GM12874 (cell line): ENCODE measurements around the gene TAS2R16.

ENCODE experiments used
- CTCF ChIP-seq: IDR thresholded peaks from 2 replicates; pipeline ENCODE4 v1.5.1; 2011; ENCODE audit warnings: low read depth, mild to moderate bottlenecking, control low read depth, low read length, moderate library complexity; ENCODE audit not compliant: insufficient read depth

TAS2R16 gene

GRCh38 chr7:123003539-123004126, 8.1 kb upstream of the TAS2R16 start:
- no peak for TF ChIP-seq CTCF

DNA sequence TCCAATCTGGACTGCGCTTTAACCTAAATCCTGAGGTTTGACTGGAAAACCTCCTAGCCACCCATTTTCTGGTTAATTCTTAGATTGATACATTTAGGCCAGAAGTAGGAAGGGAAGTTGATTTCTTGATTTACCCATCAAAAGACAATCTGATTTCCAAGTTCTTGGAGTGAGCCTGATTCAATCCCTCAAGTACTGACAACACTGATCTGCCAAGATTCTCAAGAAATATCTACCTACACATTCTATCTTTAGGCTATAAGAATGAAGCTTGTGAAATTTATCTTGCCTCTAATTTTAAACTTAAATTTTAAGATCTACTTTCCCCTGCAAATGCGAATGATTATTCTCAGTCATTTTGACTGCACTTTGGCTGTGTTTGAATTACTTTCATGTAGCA, 5.9 kb downstream of the TAS2R16 start:
- TF ChIP-seq CTCF: no peak

- no peak for TF ChIP-seq CTCF
Observed at GRCh38 chr7:122989041-122989440, 6.5 kb downstream of the TAS2R16 start.

DNA sequence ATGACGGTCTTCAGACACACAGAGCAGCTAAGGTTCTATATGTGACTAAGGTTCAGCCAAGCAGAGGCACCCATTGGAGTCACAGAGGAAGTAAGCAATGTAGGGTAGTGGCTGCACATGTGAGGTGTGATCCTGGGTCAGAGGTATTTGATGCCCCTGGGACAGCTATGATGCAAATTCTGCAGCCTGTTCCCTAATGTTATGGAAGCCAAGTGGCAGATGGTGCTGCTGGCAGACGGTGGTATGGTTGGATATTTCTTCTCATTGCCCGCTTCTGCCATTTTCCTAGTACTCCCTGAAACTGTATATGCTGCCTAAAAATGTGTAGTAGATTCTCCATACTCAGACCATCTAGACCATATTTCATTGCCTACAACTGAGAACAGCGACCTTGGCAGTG, 7.2 kb downstream of the TAS2R16 start:
- no peak for TF ChIP-seq CTCF

GRCh38 chr7:122987463-122987862, 8.0 kb downstream of the TAS2R16 start:
- TF ChIP-seq CTCF: no peak

- no peak for TF ChIP-seq CTCF
Observed at GRCh38 chr7:122984021-122984420, 11.5 kb downstream of the TAS2R16 start.

GRCh38 chr7:122983261-122983660, 12.2 kb downstream of the TAS2R16 start:
- no peak for TF ChIP-seq CTCF
